Gastroesophageal sphincter (tissue), 3 donors: Measurements from ENCODE around the gene SIRPA.

ENCODE experiments used
- POLR2A ChIP-seq, 2 donors: fragments of 450-650 bp; IDR thresholded peaks; one replicate each; pipeline ENCODE4 v1.6.1; 2017; ENCODE audit warnings: antibody characterized with exemption in 2 of 2, mild to moderate bottlenecking in 2 of 2, moderate library complexity in 1 of 2
- TF ChIP-seq, protein P1 (sequence below), 4 experiments: fragments of 200-600 bp in 2 of 4; fragments of 450-650 bp in 2 of 4; sonication (generic) in 1 of 4; IDR thresholded peaks; one replicate each; pipeline ENCODE4 v1.5.1; 2017 to 2019; ENCODE audit warnings: antibody characterized with exemption in 4 of 4, mild to moderate bottlenecking in 2 of 4, moderate library complexity in 2 of 4

DNA sequence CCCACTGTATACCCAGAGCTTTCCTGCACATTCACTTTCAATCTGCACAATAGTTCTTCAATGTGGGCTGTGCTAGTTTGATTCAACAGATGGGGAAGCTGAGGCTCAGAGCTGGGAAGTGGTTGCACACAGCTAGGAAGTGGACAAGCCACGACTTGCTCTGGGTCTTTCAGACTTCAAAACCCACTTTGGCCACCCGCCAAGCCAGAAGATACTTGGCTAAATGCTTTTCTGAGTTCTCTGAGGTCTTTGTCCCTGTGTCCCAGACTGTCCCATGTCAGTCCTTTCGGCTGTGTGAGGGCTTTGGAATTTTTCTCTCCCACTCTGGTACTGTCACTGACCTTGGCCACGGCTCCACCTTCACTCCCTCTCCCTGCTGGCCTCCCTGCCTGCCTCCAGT lies 88.1 kb downstream of the SIRPA start:
- TF ChIP-seq POLR2A (IDR thresholded peaks at IDR 0.05), result no peak
- TF ChIP-seq, protein P1, sequence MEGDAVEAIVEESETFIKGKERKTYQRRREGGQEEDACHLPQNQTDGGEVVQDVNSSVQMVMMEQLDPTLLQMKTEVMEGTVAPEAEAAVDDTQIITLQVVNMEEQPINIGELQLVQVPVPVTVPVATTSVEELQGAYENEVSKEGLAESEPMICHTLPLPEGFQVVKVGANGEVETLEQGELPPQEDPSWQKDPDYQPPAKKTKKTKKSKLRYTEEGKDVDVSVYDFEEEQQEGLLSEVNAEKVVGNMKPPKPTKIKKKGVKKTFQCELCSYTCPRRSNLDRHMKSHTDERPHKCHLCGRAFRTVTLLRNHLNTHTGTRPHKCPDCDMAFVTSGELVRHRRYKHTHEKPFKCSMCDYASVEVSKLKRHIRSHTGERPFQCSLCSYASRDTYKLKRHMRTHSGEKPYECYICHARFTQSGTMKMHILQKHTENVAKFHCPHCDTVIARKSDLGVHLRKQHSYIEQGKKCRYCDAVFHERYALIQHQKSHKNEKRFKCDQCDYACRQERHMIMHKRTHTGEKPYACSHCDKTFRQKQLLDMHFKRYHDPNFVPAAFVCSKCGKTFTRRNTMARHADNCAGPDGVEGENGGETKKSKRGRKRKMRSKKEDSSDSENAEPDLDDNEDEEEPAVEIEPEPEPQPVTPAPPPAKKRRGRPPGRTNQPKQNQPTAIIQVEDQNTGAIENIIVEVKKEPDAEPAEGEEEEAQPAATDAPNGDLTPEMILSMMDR (IDR thresholded peaks at IDR 0.05), result no peak
